Peyer's patch (tissue), 4 donors: ENCODE data around the gene C10orf105. TPM values are rescaled to one million over a fixed set of nuclear protein-coding genes. Genes with fewer than 3 reads are reported as not detected.

Experiments used
- DNase-seq, 3 donors: peaks; one replicate each; pipeline ENCODE4 v3.0.0-alpha.2; 2017 to 2019
- H3K27ac ChIP-seq, 4 donors: fragments of 200-600 bp; sonication (generic); one replicate each; pipeline ENCODE4 v1.5.1; 2016 to 2019
- H3K27me3 ChIP-seq, 2 donors: fragments of 200-600 bp; sonication (generic); one replicate each; pipeline ENCODE4 v1.5.1; 2019
- H3K36me3 ChIP-seq, 3 donors: fragments of 200-600 bp; sonication (generic); one replicate each; pipeline ENCODE4 v1.5.1; 2016 to 2019
- H3K4me1 ChIP-seq, 4 donors: fragments of 200-600 bp; sonication (generic); one replicate each; pipeline ENCODE4 v1.5.1; 2016 to 2019
- H3K4me3 ChIP-seq, 4 donors: fragments of 200-600 bp; sonication (generic); 1 replicate in 3 of 4; 2 replicates in 1 of 4; pipeline ENCODE4 v1.5.1; 2016 to 2019; ENCODE audit warnings: mild to moderate bottlenecking in 1 of 4
- H3K9me3 ChIP-seq, 4 donors: fragments of 200-600 bp; sonication (generic); one replicate each; pipeline ENCODE4 v1.5.1; 2016 to 2019; ENCODE audit warnings: mild to moderate bottlenecking in 1 of 4
- POLR2A ChIP-seq, 2 donors: fragments of 450-650 bp; IDR thresholded peaks; one replicate each; pipeline ENCODE4 v1.5.1; 2017; ENCODE audit warnings: antibody characterized with exemption in 2 of 2, mild to moderate bottlenecking in 2 of 2, moderate library complexity in 2 of 2
- total RNA-seq, 4 donors: library from RNA; depleted of rRNA; stranded (reverse); fragments of >200 nt; gene quantifications; one replicate each; pipeline ENCODE4 v1.1.0, GENCODE V29; 2016
- TF ChIP-seq, protein P1 (sequence below), 6 experiments: fragments of 450-650 bp in 4 of 6; fragments of 200-600 bp in 2 of 6; sonication (generic) in 1 of 6; IDR thresholded peaks; one replicate each; pipeline ENCODE4 v1.5.1; 2017 to 2019; ENCODE audit warnings: antibody characterized with exemption in 6 of 6, mild to moderate bottlenecking in 3 of 6, moderate library complexity in 1 of 6

Gene C10orf105
- total RNA-seq, 4 donors from 2014 or later: 0.27 TPM; not detected in 3

- Histone ChIP-seq H3K9me3 (no peaks in the 10 kb centered on the region), H3K27ac (peak overlapping the region; percentile 81 to 93 (median 88)), H3K4me1 (peaks cover 22 to 92% (median 75%) of the 10 kb centered on the region in 4 donors), H3K27me3 (no peaks in the 10 kb centered on the region), H3K36me3 (peaks cover 0 to 34% (median 3%) of the 10 kb centered on the region in 3 donors), H3K4me3 (no peak overlapping the region)
- peak in 2 of 3 donors; percentile 84 for DNase-seq
- TF ChIP-seq, protein P1, sequence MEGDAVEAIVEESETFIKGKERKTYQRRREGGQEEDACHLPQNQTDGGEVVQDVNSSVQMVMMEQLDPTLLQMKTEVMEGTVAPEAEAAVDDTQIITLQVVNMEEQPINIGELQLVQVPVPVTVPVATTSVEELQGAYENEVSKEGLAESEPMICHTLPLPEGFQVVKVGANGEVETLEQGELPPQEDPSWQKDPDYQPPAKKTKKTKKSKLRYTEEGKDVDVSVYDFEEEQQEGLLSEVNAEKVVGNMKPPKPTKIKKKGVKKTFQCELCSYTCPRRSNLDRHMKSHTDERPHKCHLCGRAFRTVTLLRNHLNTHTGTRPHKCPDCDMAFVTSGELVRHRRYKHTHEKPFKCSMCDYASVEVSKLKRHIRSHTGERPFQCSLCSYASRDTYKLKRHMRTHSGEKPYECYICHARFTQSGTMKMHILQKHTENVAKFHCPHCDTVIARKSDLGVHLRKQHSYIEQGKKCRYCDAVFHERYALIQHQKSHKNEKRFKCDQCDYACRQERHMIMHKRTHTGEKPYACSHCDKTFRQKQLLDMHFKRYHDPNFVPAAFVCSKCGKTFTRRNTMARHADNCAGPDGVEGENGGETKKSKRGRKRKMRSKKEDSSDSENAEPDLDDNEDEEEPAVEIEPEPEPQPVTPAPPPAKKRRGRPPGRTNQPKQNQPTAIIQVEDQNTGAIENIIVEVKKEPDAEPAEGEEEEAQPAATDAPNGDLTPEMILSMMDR (IDR thresholded peaks at IDR 0.05): no peak
- no peak for TF ChIP-seq POLR2A (IDR thresholded peaks at IDR 0.05)
These were observed 33.7 kb upstream of the C10orf105 start for GRCh38 chr10:71753091-71753959.

- H3K36me3 ChIP-seq: peaks cover 0 to 31% (median 3%) of the 10 kb centered on the region in 3 donors
- no peaks in the 10 kb centered on the region for H3K27me3 ChIP-seq
- H3K27ac ChIP-seq: peak overlapping the region; percentile 81 to 93 (median 88)
- peaks cover 29 to 92% (median 82%) of the 10 kb centered on the region in 4 donors for H3K4me1 ChIP-seq
- peak in 2 of 3 donors; percentile 59 to 83 for DNase-seq
- no peaks in the 10 kb centered on the region for H3K9me3 ChIP-seq
- TF ChIP-seq, protein P1 (IDR thresholded peaks at IDR 0.05): no peak
- TF ChIP-seq POLR2A (IDR thresholded peaks at IDR 0.05): no peak
- no peak overlapping the region for H3K4me3 ChIP-seq
These were observed 33.0 kb upstream of the C10orf105 start for GRCh38 chr10:71752391-71753090.

GRCh38 chr10:71751515-71752224, 32.1 kb upstream of the C10orf105 start:
- peak overlapping the region; percentile 81 to 93 (median 88) for H3K27ac ChIP-seq

DNA sequence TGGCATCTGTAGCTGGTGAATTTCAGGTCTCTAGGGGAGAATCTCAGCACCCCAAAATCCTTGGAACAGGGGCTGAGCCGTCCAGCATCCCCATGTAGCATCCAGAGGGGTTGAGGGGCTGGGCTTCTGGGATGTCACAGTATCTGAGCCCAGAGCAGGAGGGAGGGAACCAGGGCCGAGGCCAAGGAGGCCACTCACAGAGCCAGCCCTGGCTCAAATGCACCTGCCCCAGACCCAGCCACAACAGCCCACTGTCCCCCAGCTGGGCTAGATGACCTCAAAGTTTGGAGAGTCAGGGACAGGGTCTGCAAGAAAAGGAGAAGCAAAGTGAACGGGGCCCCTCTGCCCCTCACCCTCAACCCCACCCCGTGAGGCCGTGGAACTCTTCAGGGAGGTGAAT, 31.4 kb upstream of the C10orf105 start:
- Histone ChIP-seq H3K27ac (peak overlapping the region; percentile 29 to 93 (median 88)), H3K4me3 (no peak overlapping the region), H3K4me1 (peaks cover 44 to 93% (median 90%) of the 10 kb centered on the region in 4 donors), H3K9me3 (no peaks in the 10 kb centered on the region), H3K27me3 (no peaks in the 10 kb centered on the region), H3K36me3 (peaks cover 0 to 31% (median 3%) of the 10 kb centered on the region in 3 donors)
- no peak for TF ChIP-seq POLR2A (IDR thresholded peaks at IDR 0.05)
- TF ChIP-seq, protein P1 (IDR thresholded peaks at IDR 0.05): no peak
- DNase-seq: no peak

More at GRCh38 chr10:71751515-71752224, 32.1 kb upstream of the C10orf105 start:
- H3K27me3 ChIP-seq: no peaks in the 10 kb centered on the region
- no peaks in the 10 kb centered on the region for H3K9me3 ChIP-seq
- peaks cover 37 to 92% (median 87%) of the 10 kb centered on the region in 4 donors for H3K4me1 ChIP-seq
- H3K36me3 ChIP-seq: peaks cover 0 to 31% (median 3%) of the 10 kb centered on the region in 3 donors
- no peak overlapping the region for H3K4me3 ChIP-seq
- TF ChIP-seq, protein P1 (IDR thresholded peaks at IDR 0.05): no peak
- TF ChIP-seq POLR2A (IDR thresholded peaks at IDR 0.05): no peak
- no peak for DNase-seq
